Sigmoid colon (tissue), 4 donors: ENCODE results near the gene GAB4.

ENCODE experiments used
- EP300 ChIP-seq, 4 donors: sonication (generic); formaldehyde crosslinking; IDR thresholded peaks; one replicate each; pipeline ENCODE4 v1.6.1; 2017; ENCODE audit warnings: antibody characterized with exemption in 4 of 4
- POLR2A ChIP-seq, 2 donors: fragments of 450-650 bp; IDR thresholded peaks; one replicate each; pipeline ENCODE4 v1.6.1; 2016; ENCODE audit warnings: antibody characterized with exemption in 2 of 2, mild to moderate bottlenecking in 2 of 2, moderate library complexity in 2 of 2
- TF ChIP-seq, protein P1 (sequence below), 4 experiments: fragments of 450-650 bp in 3 of 4; fragments of 200-600 bp in 1 of 4; IDR thresholded peaks; one replicate each; pipeline ENCODE4 v1.5.1; 2016 to 2019; ENCODE audit warnings: antibody characterized with exemption in 4 of 4, mild to moderate bottlenecking in 3 of 4, moderate library complexity in 2 of 4

DNA sequence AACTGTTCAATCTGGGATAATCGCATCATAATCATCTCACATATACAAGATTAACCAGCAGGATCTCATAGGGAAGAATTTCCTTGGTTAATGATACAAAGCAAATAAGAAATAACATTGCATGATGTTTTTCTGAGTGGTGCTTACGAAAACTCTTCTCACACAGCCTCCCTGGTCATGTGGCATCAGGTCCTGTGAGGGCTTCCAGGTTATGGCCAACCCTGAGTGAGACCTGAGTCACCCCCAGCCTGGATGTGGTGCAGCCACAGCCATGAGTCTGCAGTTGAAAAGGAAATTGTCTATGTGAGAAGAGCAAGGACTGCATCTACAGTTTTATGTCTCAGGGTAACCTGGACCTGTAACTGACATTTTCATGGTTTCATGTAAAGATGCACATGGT lies 92.3 kb downstream of the GAB4 start:
- no peak for TF ChIP-seq EP300 (IDR thresholded peaks at IDR 0.05)
- TF ChIP-seq, protein P1, sequence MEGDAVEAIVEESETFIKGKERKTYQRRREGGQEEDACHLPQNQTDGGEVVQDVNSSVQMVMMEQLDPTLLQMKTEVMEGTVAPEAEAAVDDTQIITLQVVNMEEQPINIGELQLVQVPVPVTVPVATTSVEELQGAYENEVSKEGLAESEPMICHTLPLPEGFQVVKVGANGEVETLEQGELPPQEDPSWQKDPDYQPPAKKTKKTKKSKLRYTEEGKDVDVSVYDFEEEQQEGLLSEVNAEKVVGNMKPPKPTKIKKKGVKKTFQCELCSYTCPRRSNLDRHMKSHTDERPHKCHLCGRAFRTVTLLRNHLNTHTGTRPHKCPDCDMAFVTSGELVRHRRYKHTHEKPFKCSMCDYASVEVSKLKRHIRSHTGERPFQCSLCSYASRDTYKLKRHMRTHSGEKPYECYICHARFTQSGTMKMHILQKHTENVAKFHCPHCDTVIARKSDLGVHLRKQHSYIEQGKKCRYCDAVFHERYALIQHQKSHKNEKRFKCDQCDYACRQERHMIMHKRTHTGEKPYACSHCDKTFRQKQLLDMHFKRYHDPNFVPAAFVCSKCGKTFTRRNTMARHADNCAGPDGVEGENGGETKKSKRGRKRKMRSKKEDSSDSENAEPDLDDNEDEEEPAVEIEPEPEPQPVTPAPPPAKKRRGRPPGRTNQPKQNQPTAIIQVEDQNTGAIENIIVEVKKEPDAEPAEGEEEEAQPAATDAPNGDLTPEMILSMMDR (IDR thresholded peaks at IDR 0.05): no peak
- TF ChIP-seq POLR2A (IDR thresholded peaks at IDR 0.05): no peak
